ENCODE data around the gene SPARC.

Gene SPARC

DNA sequence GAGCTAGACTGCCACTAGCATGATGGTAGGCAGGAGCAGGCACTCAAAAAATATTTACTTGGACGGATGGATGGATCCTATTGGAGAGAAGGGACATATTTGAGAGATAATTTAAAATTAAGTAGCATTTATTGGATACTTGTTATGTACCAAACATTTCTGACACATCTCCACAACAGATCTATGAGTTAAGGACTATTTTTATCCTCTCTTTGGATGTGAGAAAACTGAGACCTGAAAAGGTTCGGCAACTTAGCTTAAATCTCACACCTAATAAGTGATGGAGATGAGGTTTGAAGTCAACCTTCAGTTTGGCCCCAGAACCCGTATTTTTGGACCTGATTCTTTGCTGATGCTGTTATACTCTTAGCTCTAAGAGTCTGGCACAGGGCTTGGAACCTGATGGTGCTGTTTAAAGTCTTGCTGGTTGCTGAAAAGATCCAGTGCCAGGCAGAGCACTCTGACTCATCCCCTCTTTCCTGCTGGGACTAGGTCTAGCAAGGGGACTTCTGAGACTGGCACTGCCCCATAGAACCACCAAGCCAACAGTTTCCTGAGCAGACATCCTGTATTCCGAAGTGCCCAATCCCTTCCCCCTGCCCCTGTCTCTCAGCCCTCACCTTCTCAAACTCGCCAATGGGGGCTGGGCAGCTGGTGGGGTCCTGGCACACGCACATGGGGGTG, 15.6 kb downstream of the SPARC start:
- H3K36me3 ChIP-seq (ENCODE audit: control insufficient read depth in 1 of 2, insufficient read depth in 2 of 2, low read depth in 1 of 2, low read length in 2 of 2), result peaks cover 84 to 100% of the 10 kb centered on the region in 2 experiments
- peak overlapping the region; percentile 20 to 57 for H2BK12ac ChIP-seq (ENCODE audit: low read length in 2 of 2)
- H3K4me2 ChIP-seq (ENCODE audit: low read length, poor library complexity, severe bottlenecking), result no peak overlapping the region
- no peak overlapping the region for H2AFZ ChIP-seq (ENCODE audit: low read depth, low read length)
- WGBS, result 86% methylated on average over 4 of the region's 6 CpGs
- peaks cover 28% of the 10 kb centered on the region for H3K4me1 ChIP-seq (ENCODE audit: control insufficient read depth, insufficient read depth, low read depth, low read length)
- H3K9me3 ChIP-seq (ENCODE audit: control insufficient read depth, low read length), result no peaks in the 10 kb centered on the region
- no peak overlapping the region for H2AK5ac ChIP-seq (ENCODE audit: low read length, severe bottlenecking)
- H2BK5ac ChIP-seq (ENCODE audit: low read depth, low read length, poor library complexity, severe bottlenecking), result no peak overlapping the region
- no peaks in the 10 kb centered on the region for H3K27me3 ChIP-seq (ENCODE audit: control insufficient read depth in 1 of 2, insufficient read depth in 1 of 2, low read length in 2 of 2)
- no peak overlapping the region for H2BK120ac ChIP-seq (ENCODE audit: low read depth, low read length)
- no peak overlapping the region for H3K4ac ChIP-seq (ENCODE audit: low read depth in 1 of 2, low read length in 2 of 2)
- H3K79me1 ChIP-seq (replicated peaks; ENCODE audit: low read length, poor library complexity, severe bottlenecking), result peaks cover 24% of the 10 kb centered on the region
- peak overlapping the region in 1 of 2 experiments; percentile 27 for H3K4me3 ChIP-seq (ENCODE audit: insufficient read depth in 1 of 2, low read depth in 1 of 2, low read length in 2 of 2)
- no peak overlapping the region for H3K23ac ChIP-seq (ENCODE audit: low read length in 2 of 2)
- peak overlapping the region in 1 of 2 experiments; percentile 89 for H3K14ac ChIP-seq (ENCODE audit: low read length in 2 of 2)
- peak overlapping the region; percentile 20 for H4K8ac ChIP-seq (ENCODE audit: low read length)
- peak overlapping the region; percentile 76 to 94 for H3K18ac ChIP-seq (ENCODE audit: low read depth in 1 of 2, low read length in 2 of 2)
- H4K91ac ChIP-seq (ENCODE audit: low read length), result peak overlapping the region; percentile 66
- H3K27ac ChIP-seq (ENCODE audit: low read length, poor library complexity, severe bottlenecking), result peak overlapping the region; percentile 83
- peak overlapping the region; percentile 62 for H3K9ac ChIP-seq (ENCODE audit: low read length)
- no peak overlapping the region for H2BK15ac ChIP-seq (ENCODE audit: low read depth, poor library complexity, severe bottlenecking)
- peak; percentile 75 for DNase-seq

DNA sequence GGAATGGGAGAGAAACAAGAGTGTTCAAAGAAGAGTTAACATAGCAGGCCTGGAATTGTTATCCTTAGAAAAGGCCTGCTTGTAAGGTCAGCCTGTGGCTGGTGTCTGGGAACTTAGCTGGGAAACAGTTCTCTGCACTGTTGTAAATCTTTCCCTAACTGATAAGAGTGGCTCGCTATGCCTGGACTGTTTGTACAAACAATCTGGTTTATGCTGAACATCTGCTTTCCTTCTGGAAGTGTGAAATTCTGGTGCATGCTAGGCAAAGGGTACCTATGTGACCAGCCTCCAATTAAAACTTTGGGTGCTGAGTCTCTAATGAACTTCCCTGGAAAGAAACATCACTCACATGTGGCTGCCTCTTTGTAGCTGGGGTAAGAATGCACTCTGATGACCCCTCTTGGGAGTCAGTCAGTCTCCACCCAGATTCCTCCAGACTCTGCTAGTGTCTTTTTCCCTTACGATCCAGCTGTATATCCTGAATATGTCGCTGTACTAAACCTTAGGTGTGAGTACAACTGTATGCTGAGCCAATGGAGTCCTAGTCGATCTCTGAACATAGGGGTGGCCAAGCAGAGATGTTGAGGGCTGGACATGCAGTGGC, 16.5 kb downstream of the SPARC start:
- Histone ChIP-seq H3K79me1 (replicated peaks; ENCODE audit: low read length, poor library complexity, severe bottlenecking) (peaks cover 24% of the 10 kb centered on the region), H4K91ac (ENCODE audit: low read length) (no peak overlapping the region), H3K27ac (ENCODE audit: low read length, poor library complexity, severe bottlenecking) (peak overlapping the region; percentile 48), H2AFZ (ENCODE audit: low read depth, low read length) (no peak overlapping the region), H2AK5ac (ENCODE audit: low read length, severe bottlenecking) (no peak overlapping the region), H3K4me2 (ENCODE audit: low read length, poor library complexity, severe bottlenecking) (no peak overlapping the region), H3K27me3 (ENCODE audit: control insufficient read depth in 1 of 2, insufficient read depth in 1 of 2, low read length in 2 of 2) (no peaks in the 10 kb centered on the region), H4K8ac (ENCODE audit: low read length) (no peak overlapping the region), H3K4me1 (ENCODE audit: control insufficient read depth, insufficient read depth, low read depth, low read length) (peaks cover 34% of the 10 kb centered on the region), H3K4ac (ENCODE audit: low read depth in 1 of 2, low read length in 2 of 2) (peak overlapping the region in 1 of 2 experiments; percentile 71), H3K36me3 (ENCODE audit: control insufficient read depth in 1 of 2, insufficient read depth in 2 of 2, low read depth in 1 of 2, low read length in 2 of 2) (peaks cover 91 to 100% of the 10 kb centered on the region in 2 experiments), H3K9ac (ENCODE audit: low read length) (peak overlapping the region; percentile 62), H3K18ac (ENCODE audit: low read depth in 1 of 2, low read length in 2 of 2) (peak overlapping the region; percentile 34 to 61), H2BK12ac (ENCODE audit: low read length in 2 of 2) (peak overlapping the region; percentile 20 to 23), H3K14ac (ENCODE audit: low read length in 2 of 2) (no peak overlapping the region), H2BK15ac (ENCODE audit: low read depth, poor library complexity, severe bottlenecking) (no peak overlapping the region), H3K23ac (ENCODE audit: low read length in 2 of 2) (no peak overlapping the region), H3K9me3 (ENCODE audit: control insufficient read depth, low read length) (no peaks in the 10 kb centered on the region), H3K4me3 (ENCODE audit: insufficient read depth in 1 of 2, low read depth in 1 of 2, low read length in 2 of 2) (no peak overlapping the region), H2BK120ac (ENCODE audit: low read depth, low read length) (no peak overlapping the region), H2BK5ac (ENCODE audit: low read depth, low read length, poor library complexity, severe bottlenecking) (no peak overlapping the region)
- DNase-seq, result peak; percentile 92
- 30% methylated on average over 4 of the region's 4 CpGs for WGBS

DNA sequence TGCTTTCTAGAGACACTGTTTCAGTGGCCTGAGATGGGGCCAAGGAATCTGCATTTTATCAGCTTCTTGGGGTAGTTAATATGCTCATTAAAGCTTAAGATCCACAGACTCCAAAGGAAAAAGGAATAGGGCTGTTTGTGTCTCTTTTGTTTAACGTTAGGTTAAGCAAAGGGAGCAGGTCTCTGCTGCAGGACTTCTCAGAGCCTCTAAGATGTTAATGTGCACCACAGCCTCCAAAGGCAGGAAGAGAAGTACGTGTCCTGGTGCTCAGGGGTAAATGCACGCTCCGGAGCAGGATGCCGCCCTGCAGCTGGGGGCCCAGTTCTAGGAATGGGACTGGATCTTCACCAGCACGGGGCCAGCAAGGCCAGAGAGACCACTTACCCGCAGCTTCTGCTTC, 19.6 kb downstream of the SPARC start:
- H4K8ac ChIP-seq (ENCODE audit: low read length), result no peak overlapping the region
- no peak overlapping the region for H3K4me3 ChIP-seq (ENCODE audit: insufficient read depth in 1 of 2, low read depth in 1 of 2, low read length in 2 of 2)
- peaks cover 88 to 100% of the 10 kb centered on the region in 2 experiments for H3K36me3 ChIP-seq (ENCODE audit: control insufficient read depth in 1 of 2, insufficient read depth in 2 of 2, low read depth in 1 of 2, low read length in 2 of 2)
- H3K4me1 ChIP-seq (ENCODE audit: control insufficient read depth, insufficient read depth, low read depth, low read length), result peaks cover 38% of the 10 kb centered on the region
- H3K27ac ChIP-seq (ENCODE audit: low read length, poor library complexity, severe bottlenecking), result no peak overlapping the region
- H3K9ac ChIP-seq (ENCODE audit: low read length), result peak overlapping the region; percentile 35
- no peak overlapping the region for H3K4me2 ChIP-seq (ENCODE audit: low read length, poor library complexity, severe bottlenecking)
- no peak overlapping the region for H2BK15ac ChIP-seq (ENCODE audit: low read depth, poor library complexity, severe bottlenecking)
- WGBS, result 90% methylated on average over 7 of the region's 7 CpGs
- no peaks in the 10 kb centered on the region for H3K9me3 ChIP-seq (ENCODE audit: control insufficient read depth, low read length)
- H3K4ac ChIP-seq (ENCODE audit: low read depth in 1 of 2, low read length in 2 of 2), result no peak overlapping the region
- no peak overlapping the region for H3K14ac ChIP-seq (ENCODE audit: low read length in 2 of 2)
- DNase-seq, result no peak
- H3K18ac ChIP-seq (ENCODE audit: low read depth in 1 of 2, low read length in 2 of 2), result no peak overlapping the region
- H2AFZ ChIP-seq (ENCODE audit: low read depth, low read length), result no peak overlapping the region
- H2BK120ac ChIP-seq (ENCODE audit: low read depth, low read length), result no peak overlapping the region
- H3K23ac ChIP-seq (ENCODE audit: low read length in 2 of 2), result no peak overlapping the region
- no peak overlapping the region for H2AK5ac ChIP-seq (ENCODE audit: low read length, severe bottlenecking)
- H2BK12ac ChIP-seq (ENCODE audit: low read length in 2 of 2), result no peak overlapping the region
- H3K27me3 ChIP-seq (ENCODE audit: control insufficient read depth in 1 of 2, insufficient read depth in 1 of 2, low read length in 2 of 2), result no peaks in the 10 kb centered on the region
- H4K91ac ChIP-seq (ENCODE audit: low read length), result no peak overlapping the region
- peaks cover 15% of the 10 kb centered on the region for H3K79me1 ChIP-seq (replicated peaks; ENCODE audit: low read length, poor library complexity, severe bottlenecking)
- no peak overlapping the region for H2BK5ac ChIP-seq (ENCODE audit: low read depth, low read length, poor library complexity, severe bottlenecking)

DNA sequence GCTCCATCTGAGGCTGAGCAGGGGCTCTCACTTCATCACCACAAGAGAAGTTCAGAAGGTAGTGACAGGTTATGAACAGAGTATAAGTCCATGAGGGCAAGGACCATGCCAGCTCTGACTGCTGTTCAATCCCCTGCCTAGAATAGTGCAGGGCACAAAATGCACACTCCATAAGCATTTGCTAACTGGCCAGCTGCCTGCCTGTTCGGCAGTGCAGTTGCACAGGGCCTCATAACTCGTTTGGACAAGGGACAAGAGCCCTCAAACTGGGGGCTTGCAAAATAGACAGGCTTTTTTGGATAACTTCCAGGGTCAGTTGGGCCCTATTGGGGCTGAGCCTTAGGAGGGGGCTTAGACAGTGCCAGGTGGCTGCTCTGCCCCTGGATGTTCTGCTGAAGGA, 21.1 kb downstream of the SPARC start:
- H2BK15ac ChIP-seq (ENCODE audit: low read depth, poor library complexity, severe bottlenecking), result no peak overlapping the region
- H4K8ac ChIP-seq (ENCODE audit: low read length), result peak overlapping the region; percentile 1
- H2BK12ac ChIP-seq (ENCODE audit: low read length in 2 of 2), result peak overlapping the region in 1 of 2 experiments; percentile 6
- peaks cover 28% of the 10 kb centered on the region for H3K4me1 ChIP-seq (ENCODE audit: control insufficient read depth, insufficient read depth, low read depth, low read length)
- peak overlapping the region; percentile 60 for H3K27ac ChIP-seq (ENCODE audit: low read length, poor library complexity, severe bottlenecking)
- H3K4me2 ChIP-seq (ENCODE audit: low read length, poor library complexity, severe bottlenecking), result no peak overlapping the region
- H3K9me3 ChIP-seq (ENCODE audit: control insufficient read depth, low read length), result no peaks in the 10 kb centered on the region
- no peak for DNase-seq
- H4K91ac ChIP-seq (ENCODE audit: low read length), result no peak overlapping the region
- 43% methylated on average over 2 of the region's 2 CpGs for WGBS
- H3K23ac ChIP-seq (ENCODE audit: low read length in 2 of 2), result no peak overlapping the region
- H3K14ac ChIP-seq (ENCODE audit: low read length in 2 of 2), result no peak overlapping the region
- H3K18ac ChIP-seq (ENCODE audit: low read depth in 1 of 2, low read length in 2 of 2), result peak overlapping the region; percentile 23 to 61
- no peak overlapping the region for H2BK5ac ChIP-seq (ENCODE audit: low read depth, low read length, poor library complexity, severe bottlenecking)
- peaks cover 75 to 97% of the 10 kb centered on the region in 2 experiments for H3K36me3 ChIP-seq (ENCODE audit: control insufficient read depth in 1 of 2, insufficient read depth in 2 of 2, low read depth in 1 of 2, low read length in 2 of 2)
- no peak overlapping the region for H2AFZ ChIP-seq (ENCODE audit: low read depth, low read length)
- H3K27me3 ChIP-seq (ENCODE audit: control insufficient read depth in 1 of 2, insufficient read depth in 1 of 2, low read length in 2 of 2), result no peaks in the 10 kb centered on the region
- H2AK5ac ChIP-seq (ENCODE audit: low read length, severe bottlenecking), result no peak overlapping the region
- H3K4me3 ChIP-seq (ENCODE audit: insufficient read depth in 1 of 2, low read depth in 1 of 2, low read length in 2 of 2), result no peak overlapping the region
- peaks cover 10% of the 10 kb centered on the region for H3K79me1 ChIP-seq (replicated peaks; ENCODE audit: low read length, poor library complexity, severe bottlenecking)
- no peak overlapping the region for H3K4ac ChIP-seq (ENCODE audit: low read depth in 1 of 2, low read length in 2 of 2)
- H2BK120ac ChIP-seq (ENCODE audit: low read depth, low read length), result no peak overlapping the region
- H3K9ac ChIP-seq (ENCODE audit: low read length), result peak overlapping the region; percentile 74

Data from mesenchymal stem cell (in vitro differentiated cells and primary cell).